ENCODE results near the gene E2F6. TPM values are rescaled to one million over a fixed set of nuclear protein-coding genes. Genes with fewer than 3 reads are reported as not detected.

The E2F6 gene
- total and polyA plus RNA-seq, 4 donors = 3.5 to 7.7 (median 4.8) TPM

DNA sequence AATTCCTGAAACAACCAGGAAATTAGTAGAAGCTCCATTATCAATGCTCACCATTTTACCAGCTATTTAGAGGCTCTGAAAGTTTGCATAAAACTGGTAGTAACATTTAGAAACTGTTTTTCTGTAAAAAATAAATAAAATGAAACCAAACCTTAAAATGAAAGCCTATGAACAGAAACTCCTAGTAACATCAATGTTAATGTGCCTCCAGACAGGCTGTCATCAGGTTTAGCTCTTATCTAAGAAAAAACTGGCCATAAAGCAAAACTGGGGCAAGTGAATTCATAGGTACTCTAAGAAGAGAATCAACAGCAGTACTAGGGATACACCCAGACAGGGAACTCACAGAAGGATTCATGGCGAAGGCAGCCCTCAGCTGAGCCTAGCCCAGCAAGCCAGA, 8.0 kb downstream of the E2F6 start:
- no peaks in the 10 kb centered on the region for H3K9me3 ChIP-seq (ENCODE audit: control insufficient read depth in 4 of 4, low read length in 3 of 4)
- H3K36me3 ChIP-seq (ENCODE audit: control insufficient read depth in 4 of 4, insufficient read depth in 3 of 4, low read depth in 1 of 4, low read length in 3 of 4) = peaks cover 2 to 10% (median 4%) of the 10 kb centered on the region in 4 donors
- H3K4me3 ChIP-seq (ENCODE audit: low read depth in 1 of 3, low read length in 3 of 3) = no peak overlapping the region
- H3K27ac ChIP-seq (ENCODE audit: low read depth in 1 of 2, low read length in 2 of 2) = no peak overlapping the region
- H3K9ac ChIP-seq (ENCODE audit: low read depth in 1 of 2, low read length in 2 of 2) = no peak overlapping the region
- no peak for DNase-seq (ENCODE audit: low spot score)
- H3K4me1 ChIP-seq (ENCODE audit: control insufficient read depth in 4 of 4, insufficient read depth in 4 of 4, low read length in 3 of 4) = peaks cover 0 to 2% (median 0%) of the 10 kb centered on the region in 4 donors
- H3K27me3 ChIP-seq (ENCODE audit: control insufficient read depth in 4 of 4, insufficient read depth in 4 of 4, low read length in 3 of 4) = no peaks in the 10 kb centered on the region
- TF ChIP-seq YY1 (IDR thresholded peaks at IDR 0.05) = no peak
- TF ChIP-seq, protein P1, sequence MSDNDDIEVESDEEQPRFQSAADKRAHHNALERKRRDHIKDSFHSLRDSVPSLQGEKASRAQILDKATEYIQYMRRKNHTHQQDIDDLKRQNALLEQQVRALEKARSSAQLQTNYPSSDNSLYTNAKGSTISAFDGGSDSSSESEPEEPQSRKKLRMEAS (IDR thresholded peaks at IDR 0.05) = no peak
- 98% methylated on average over 1 of the region's 1 CpG for WGBS

DNA sequence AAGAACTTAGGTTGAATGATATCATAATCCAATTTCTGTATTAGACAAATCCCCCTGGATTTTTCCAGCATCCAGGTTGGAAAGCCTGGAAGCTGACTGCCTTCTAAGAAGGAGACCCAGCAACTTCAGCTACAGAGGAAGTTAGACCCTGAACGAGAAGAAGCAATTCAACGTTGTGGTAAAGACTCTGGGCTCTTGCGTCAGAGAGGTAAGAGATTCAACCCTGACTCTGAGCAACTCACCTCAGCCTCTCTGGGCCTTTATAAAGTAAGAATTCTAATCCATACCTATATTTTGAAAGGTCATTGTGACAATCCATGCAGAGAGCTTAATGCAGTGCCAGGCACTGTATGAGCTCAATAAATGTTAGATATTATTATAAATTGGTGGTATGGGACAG, 9.7 kb downstream of the E2F6 start:
- no peaks in the 10 kb centered on the region for H3K9me3 ChIP-seq (ENCODE audit: control insufficient read depth in 4 of 4, low read length in 3 of 4)
- H3K27ac ChIP-seq (ENCODE audit: low read depth in 1 of 2, low read length in 2 of 2) = no peak overlapping the region
- TF ChIP-seq FOXA2 (IDR thresholded peaks at IDR 0.05) = no peak
- TF ChIP-seq TAF1 (conservative IDR thresholded peaks at IDR 0.05) = no peak
- TF ChIP-seq GABPA (IDR thresholded peaks at IDR 0.05 in 1 of 2, conservative IDR thresholded peaks at IDR 0.05 in 1 of 2) = no peak
- TF ChIP-seq, protein P1 (IDR thresholded peaks at IDR 0.05) = no peak
- no peak for TF ChIP-seq HNF4G (IDR thresholded peaks at IDR 0.05)
- no peak for TF ChIP-seq FOXA1 (IDR thresholded peaks at IDR 0.05)
- TF ChIP-seq ATF3 (IDR thresholded peaks at IDR 0.05) = no peak
- no peak for TF ChIP-seq ZBTB33 (IDR thresholded peaks at IDR 0.05)
- TF ChIP-seq NR2F2 (IDR thresholded peaks at IDR 0.05) = no peak

GRCh38 chr2:11454824-11455223, 11.1 kb downstream of the E2F6 start:
- Histone ChIP-seq H3K27me3 (ENCODE audit: control insufficient read depth in 4 of 4, insufficient read depth in 4 of 4, low read length in 3 of 4) (no peaks in the 10 kb centered on the region), H3K9ac (ENCODE audit: low read depth in 1 of 2, low read length in 2 of 2) (no peak overlapping the region), H3K4me1 (ENCODE audit: control insufficient read depth in 4 of 4, insufficient read depth in 4 of 4, low read length in 3 of 4) (no peaks in the 10 kb centered on the region), H3K36me3 (ENCODE audit: control insufficient read depth in 4 of 4, insufficient read depth in 3 of 4, low read depth in 1 of 4, low read length in 3 of 4) (peaks cover 5 to 24% (median 16%) of the 10 kb centered on the region in 4 donors), H3K27ac (ENCODE audit: low read depth in 1 of 2, low read length in 2 of 2) (no peak overlapping the region), H3K4me3 (ENCODE audit: low read depth in 1 of 3, low read length in 3 of 3) (no peak overlapping the region), H3K9me3 (ENCODE audit: control insufficient read depth in 4 of 4, low read length in 3 of 4) (no peaks in the 10 kb centered on the region)
- no peak for TF ChIP-seq FOXA2 (IDR thresholded peaks at IDR 0.05)
- TF ChIP-seq JUND (IDR thresholded peaks at IDR 0.05) = no peak
- TF ChIP-seq ZBTB33 (IDR thresholded peaks at IDR 0.05) = no peak
- TF ChIP-seq GABPA (IDR thresholded peaks at IDR 0.05 in 1 of 2, conservative IDR thresholded peaks at IDR 0.05 in 1 of 2) = no peak
- no peak for TF ChIP-seq SP1 (IDR thresholded peaks at IDR 0.05)
- no peak for TF ChIP-seq EGR1 (IDR thresholded peaks at IDR 0.05; ENCODE audit: low read depth in 2 of 2)
- TF ChIP-seq, protein P2, sequence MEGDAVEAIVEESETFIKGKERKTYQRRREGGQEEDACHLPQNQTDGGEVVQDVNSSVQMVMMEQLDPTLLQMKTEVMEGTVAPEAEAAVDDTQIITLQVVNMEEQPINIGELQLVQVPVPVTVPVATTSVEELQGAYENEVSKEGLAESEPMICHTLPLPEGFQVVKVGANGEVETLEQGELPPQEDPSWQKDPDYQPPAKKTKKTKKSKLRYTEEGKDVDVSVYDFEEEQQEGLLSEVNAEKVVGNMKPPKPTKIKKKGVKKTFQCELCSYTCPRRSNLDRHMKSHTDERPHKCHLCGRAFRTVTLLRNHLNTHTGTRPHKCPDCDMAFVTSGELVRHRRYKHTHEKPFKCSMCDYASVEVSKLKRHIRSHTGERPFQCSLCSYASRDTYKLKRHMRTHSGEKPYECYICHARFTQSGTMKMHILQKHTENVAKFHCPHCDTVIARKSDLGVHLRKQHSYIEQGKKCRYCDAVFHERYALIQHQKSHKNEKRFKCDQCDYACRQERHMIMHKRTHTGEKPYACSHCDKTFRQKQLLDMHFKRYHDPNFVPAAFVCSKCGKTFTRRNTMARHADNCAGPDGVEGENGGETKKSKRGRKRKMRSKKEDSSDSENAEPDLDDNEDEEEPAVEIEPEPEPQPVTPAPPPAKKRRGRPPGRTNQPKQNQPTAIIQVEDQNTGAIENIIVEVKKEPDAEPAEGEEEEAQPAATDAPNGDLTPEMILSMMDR (IDR thresholded peaks at IDR 0.05; ENCODE audit: low read depth, low read length, missing input control) = no peak
- no peak for TF ChIP-seq RXRA (IDR thresholded peaks at IDR 0.05)
- no peak for TF ChIP-seq YY1 (IDR thresholded peaks at IDR 0.05)
- TF ChIP-seq RAD21 (IDR thresholded peaks at IDR 0.05) = no peak
- TF ChIP-seq HNF4A (conservative IDR thresholded peaks at IDR 0.05) = no peak
- no peak for TF ChIP-seq NR2F2 (IDR thresholded peaks at IDR 0.05)
- TF ChIP-seq, protein P1 (IDR thresholded peaks at IDR 0.05) = no peak
- no peak for TF ChIP-seq FOXA1 (IDR thresholded peaks at IDR 0.05)
- TF ChIP-seq HNF4G (IDR thresholded peaks at IDR 0.05) = no peak
- no peak for TF ChIP-seq ATF3 (IDR thresholded peaks at IDR 0.05)
- 94% methylated on average over 6 of the region's 6 CpGs for WGBS
- DNase-seq (ENCODE audit: low spot score) = no peak

More for the DNA sequence above, 9.7 kb downstream of the E2F6 start:
- no peaks in the 10 kb centered on the region for H3K27me3 ChIP-seq (ENCODE audit: control insufficient read depth in 4 of 4, insufficient read depth in 4 of 4, low read length in 3 of 4)
- WGBS = 70% methylated on average over 3 of the region's 3 CpGs
- H3K36me3 ChIP-seq (ENCODE audit: control insufficient read depth in 4 of 4, insufficient read depth in 3 of 4, low read depth in 1 of 4, low read length in 3 of 4) = peaks cover 4 to 18% (median 10%) of the 10 kb centered on the region in 4 donors
- no peak for DNase-seq (ENCODE audit: low spot score)
- no peaks in the 10 kb centered on the region for H3K4me1 ChIP-seq (ENCODE audit: control insufficient read depth in 4 of 4, insufficient read depth in 4 of 4, low read length in 3 of 4)
- no peak overlapping the region for H3K4me3 ChIP-seq (ENCODE audit: low read depth in 1 of 3, low read length in 3 of 3)
- no peak overlapping the region for H3K9ac ChIP-seq (ENCODE audit: low read depth in 1 of 2, low read length in 2 of 2)
